GM18519 (cell line): ENCODE data around the gene NTSR1.

ENCODE experiments used
- ATAC-seq: cut with Tn5 transposase; IDR thresholded peaks from one replicate; pipeline ENCODE4 v1.9.1; 2021; ENCODE audit warnings: mild to moderate bottlenecking, moderate library complexity; ENCODE audit not compliant: unreplicated experiment, low FRiP score

Gene NTSR1

DNA sequence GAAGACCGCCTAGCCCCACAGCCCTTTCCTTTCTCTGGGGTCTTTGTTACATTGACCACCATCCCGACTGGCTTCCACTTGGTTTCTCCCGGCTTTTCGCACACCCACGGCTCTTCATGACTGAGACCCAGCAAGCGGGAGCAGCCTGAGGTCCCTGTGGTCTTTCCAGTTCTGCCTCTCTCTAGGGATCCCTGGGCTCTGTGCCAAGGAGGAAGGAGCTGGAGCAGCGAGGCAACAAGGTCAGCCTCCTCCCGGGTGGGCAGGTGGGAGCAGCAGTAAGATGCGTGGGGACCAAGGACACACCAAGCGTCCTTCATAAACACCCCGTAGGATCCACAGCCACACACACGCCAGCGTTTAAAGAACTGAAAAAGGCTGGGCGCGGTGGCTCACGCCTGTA lies 58.1 kb downstream of the NTSR1 start:
- ATAC-seq = no peak

DNA sequence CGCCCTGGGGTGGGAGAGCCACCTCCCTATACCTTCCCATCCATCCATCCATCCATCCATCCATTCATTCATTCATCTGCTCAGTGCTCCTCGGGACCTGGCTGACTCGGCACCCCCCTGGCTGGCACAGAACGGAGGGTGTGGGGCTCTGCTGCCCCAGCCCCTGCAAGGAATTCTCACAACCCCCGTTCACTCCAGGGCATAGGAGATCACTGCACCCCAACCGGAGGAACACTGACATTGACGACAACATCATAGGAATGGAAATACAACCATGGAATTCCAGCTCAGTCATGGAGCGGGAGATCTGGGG lies 59.6 kb downstream of the NTSR1 start:
- ATAC-seq = no peak

DNA sequence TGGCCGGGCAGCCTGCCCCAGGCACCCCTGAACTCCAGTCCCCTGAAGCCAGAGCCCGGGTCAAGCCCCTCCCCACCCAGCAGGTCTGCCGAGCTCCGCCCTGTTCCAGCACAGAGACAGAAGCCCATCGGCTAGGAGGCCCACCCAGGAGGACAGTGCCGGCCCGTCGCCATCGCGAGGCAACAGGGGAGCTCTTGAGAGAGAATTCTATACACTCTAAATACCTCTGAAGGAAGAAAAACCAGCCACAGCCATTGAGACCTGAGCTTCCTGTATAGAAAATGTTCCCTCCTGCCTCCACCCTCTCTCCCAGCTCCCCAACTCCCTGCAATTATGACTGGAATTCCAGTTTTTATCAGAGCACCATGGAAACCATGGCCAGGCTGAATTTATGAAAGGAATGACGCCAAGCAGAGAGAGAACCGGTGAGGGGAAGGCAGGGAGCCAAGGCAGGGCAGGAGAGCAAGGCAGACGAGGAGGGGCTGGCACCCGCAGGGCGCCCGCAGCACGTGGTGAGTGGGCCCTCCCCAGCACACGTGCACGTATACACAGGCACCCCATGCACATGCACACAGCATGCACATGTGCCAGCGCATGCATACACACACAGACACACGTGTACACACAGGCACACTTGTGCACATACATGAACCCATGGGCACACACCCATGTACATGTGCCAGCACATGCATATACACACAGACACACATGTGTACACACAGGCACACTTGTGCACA lies 60.1 kb downstream of the NTSR1 start:
- ATAC-seq = no peak

- no peak for ATAC-seq
Measured at GRCh38 chr20:62769346-62770071, 60.9 kb downstream of the NTSR1 start.

- no peak for ATAC-seq
Measured at GRCh38 chr20:62770111-62770910, 61.7 kb downstream of the NTSR1 start.

GRCh38 chr20:62770916-62771315 lies 62.3 kb downstream of the NTSR1 start:
- no peak for ATAC-seq

- ATAC-seq = no peak
Measured at GRCh38 chr20:62771396-62772102, 62.9 kb downstream of the NTSR1 start.

DNA sequence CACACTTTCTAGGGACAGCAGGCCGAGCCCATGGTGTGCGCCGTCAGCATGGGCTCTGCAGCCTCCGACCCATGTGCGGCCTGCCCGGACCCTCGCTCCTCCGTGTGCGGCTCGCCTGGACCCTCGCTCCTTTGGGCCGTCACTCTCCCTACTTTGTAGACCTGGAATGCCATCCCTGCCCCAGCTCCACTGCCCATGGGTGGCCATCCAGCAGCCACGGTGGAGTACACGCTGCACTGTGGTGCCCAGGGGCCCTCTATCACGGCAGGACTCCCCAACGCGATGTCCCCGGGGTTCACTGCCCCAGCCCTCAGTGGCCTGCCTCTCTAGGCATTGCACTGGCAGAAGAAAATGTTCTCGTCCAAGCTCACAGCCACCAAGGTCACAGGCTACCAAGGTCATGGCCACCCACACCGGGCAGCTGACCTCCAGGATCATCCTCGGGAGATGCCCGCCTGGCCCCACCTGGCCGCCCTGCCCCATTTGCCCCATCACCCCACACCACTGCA lies 63.5 kb downstream of the NTSR1 start:
- ATAC-seq = no peak

DNA sequence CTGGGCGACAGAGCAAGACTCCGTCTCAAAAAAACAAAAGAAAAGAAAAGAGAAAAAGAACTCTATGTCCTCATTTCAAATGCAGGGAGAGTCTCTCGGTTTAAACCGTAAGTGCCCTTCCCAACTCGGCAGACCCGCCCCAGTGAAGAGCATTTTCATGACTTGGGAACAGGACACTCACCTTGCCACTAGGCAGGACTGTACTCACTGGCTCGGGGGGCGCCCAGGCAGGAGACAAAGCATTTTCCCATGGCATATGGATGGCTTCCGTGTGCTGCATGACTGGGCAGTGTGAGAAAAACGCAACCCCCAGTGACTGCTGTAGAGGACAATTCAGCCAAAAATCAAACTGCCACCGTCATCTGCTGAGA lies 64.0 kb downstream of the NTSR1 start:
- ATAC-seq = no peak

- no peak for ATAC-seq
Measured at GRCh38 chr20:62772990-62773844, 64.6 kb downstream of the NTSR1 start.

GRCh38 chr20:62773845-62774714 lies 65.4 kb downstream of the NTSR1 start:
- no peak for ATAC-seq

DNA sequence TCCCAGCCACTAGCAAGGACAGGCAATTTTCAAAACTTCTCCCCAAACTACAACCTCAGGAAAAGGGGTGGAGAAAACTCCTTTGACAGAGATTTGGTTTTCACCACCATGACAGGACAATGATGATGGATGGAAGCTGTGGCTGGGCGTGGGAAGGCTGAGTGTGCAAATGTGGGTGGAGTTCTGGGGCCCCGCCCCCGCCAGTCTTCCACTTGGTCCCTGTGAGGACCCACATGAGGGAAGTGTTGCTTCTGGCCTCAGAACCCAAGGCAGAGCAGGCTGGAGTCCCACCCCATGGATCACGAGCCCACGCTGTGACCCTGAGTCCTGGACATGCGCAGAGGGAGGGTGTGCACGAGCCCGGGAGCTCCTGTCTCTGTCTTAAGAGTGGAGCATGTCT lies 66.1 kb downstream of the NTSR1 start:
- no peak for ATAC-seq

DNA sequence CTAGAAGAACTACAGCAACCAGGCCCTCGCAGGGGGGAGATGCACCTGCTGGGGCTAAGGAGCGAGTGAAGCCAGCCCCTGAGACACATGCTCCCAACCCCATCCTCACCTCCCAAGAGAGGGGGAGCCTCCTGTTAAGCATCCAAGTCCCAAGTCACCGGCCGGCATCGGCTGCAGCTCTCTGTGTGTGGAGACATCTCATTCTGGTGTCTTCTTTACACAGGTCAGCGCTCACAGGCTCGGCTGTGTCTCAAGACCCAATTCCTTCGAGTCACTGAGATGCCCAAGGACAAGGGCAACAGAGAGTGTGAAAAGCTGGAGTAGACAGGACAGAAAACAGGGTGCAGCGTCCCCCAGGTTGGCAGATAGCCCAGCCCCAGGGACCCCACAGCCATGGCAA lies 66.6 kb downstream of the NTSR1 start:
- ATAC-seq = no peak

DNA sequence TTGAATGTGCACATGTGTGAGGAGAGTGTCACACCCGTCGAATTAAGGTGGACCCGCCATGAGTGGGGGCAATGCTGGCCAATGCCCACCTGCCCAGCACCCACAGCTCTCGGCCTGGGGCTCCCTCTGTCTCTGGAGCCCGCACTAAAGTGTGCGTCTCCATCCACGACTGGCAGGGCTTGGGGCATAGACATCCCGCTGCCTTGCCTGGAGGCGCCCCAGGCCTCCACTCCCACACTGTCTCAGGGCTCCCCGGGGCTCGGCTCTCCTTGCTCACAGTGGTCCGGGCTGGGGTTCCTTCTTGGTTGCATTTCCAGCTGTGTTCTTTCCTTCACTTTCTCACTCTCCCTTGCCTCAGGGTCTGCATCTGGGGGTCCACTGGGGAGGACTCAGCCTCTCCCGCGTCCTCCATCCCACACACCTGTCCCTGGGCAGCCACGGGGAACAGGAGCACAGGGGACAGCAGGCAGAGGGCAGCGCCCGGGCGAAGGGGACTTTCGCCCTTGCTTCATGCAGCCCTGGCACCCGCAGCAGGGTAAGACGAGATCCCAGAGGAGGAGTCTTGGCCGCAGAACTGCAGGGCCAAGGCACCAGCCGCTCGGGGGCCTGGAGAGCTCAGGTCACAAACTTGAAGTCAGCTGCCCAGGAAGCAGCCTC lies 67.5 kb downstream of the NTSR1 start:
- ATAC-seq = no peak

- ATAC-seq = no peak
Measured at GRCh38 chr20:62776692-62777527, 68.3 kb downstream of the NTSR1 start.

DNA sequence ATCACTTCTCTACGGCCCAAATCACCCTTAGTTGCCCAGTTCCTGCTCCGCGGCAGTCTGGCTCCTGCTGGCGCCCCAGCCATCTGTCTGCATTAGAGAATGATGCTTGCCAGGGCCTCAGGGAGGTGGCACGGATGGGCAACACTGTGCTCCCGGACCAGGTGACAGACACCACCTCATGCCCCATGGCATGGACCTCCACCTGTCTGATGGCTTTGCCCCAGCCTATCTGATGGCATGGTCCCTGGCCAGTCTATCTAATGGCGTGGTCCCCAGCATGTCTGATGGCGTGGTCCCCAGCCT lies 68.8 kb downstream of the NTSR1 start:
- no peak for ATAC-seq

GRCh38 chr20:62778058-62778457 lies 69.4 kb downstream of the NTSR1 start:
- no peak for ATAC-seq
